ENCODE measurements around the gene SUGT1. TPM values are rescaled to one million over a fixed set of nuclear protein-coding genes. Genes with fewer than 3 reads are reported as not detected.

The SUGT1 gene
- total RNA-seq, 1 experiment from 2014 or later = 29.6 TPM

DNA sequence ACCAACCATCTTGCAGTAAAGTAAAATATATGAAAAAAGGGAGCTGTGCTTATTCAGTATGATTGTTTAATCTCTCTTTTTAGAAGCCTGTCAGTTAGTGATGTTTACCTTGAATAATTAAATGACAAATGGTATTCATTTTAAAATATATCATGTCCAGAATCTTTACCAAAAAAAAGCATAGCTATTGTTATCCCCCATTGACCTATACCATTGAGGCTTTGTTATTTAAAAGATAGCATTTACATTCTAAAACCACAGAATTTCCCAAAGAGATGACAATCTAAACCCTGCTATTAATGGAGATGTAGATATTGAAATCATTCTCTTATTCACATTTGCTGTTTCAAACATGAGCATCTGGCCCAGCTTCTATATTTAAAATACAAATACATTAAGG is 84.8 kb downstream of the SUGT1 start:
- DNase-seq (ENCODE audit: low spot score) = no peak

DNA sequence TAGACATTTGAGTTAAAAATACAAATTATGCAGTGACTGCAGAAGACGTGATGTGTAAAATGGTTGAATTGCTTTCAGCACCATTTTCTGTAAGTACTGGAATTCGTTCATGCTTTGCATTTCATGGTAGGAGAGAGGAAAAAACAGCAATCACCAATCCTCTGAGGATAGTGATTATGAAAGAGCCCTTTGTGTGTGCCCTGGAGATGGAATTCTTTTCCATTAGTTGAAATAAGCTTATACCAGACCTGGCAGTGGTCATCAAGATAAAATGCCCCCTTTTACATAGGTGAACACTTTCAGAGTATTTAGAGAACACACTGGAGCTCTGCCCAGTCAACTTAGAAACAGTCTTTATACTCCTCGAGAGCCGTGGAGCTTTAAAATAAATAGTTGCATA is 85.3 kb downstream of the SUGT1 start:
- no peak for DNase-seq (ENCODE audit: low spot score)

DNA sequence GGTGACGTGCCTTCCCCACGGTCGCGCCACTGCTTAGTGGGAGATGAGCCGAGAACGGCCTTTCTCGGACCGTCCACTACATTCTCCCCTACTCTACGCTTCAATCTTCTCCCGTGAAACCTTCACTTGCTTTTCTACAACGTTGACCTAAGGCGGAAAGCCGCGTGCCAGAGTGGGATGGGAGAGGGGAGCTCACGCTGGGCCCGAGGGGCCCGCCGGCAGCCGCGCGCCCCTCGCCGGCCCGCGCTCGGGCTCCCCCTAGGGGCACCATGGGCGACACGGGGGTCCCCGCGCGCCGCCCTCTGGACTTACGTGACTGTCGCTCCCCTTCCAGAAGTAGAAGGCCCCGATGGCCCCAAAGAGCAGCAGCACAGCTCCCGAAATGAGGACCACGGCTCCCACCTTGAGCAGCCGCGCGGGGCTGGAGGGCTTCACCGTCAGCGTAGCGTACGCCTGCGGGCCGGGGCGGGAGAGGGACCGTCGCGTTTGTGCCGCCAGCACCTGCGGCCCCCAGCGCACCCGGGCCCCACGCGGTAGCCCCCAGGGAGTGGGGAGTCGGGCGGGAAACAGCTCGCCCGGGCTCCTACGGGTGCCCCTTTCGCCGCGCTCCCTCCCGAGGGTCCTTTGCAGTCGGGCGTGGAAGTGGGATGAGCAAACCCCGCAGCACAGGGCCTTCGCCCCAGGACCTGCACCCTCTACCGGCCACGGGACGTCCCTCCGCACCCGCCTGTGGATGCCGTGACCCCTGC is 86.3 kb downstream of the SUGT1 start:
- DNase-seq (ENCODE audit: low spot score) = no peak

DNA sequence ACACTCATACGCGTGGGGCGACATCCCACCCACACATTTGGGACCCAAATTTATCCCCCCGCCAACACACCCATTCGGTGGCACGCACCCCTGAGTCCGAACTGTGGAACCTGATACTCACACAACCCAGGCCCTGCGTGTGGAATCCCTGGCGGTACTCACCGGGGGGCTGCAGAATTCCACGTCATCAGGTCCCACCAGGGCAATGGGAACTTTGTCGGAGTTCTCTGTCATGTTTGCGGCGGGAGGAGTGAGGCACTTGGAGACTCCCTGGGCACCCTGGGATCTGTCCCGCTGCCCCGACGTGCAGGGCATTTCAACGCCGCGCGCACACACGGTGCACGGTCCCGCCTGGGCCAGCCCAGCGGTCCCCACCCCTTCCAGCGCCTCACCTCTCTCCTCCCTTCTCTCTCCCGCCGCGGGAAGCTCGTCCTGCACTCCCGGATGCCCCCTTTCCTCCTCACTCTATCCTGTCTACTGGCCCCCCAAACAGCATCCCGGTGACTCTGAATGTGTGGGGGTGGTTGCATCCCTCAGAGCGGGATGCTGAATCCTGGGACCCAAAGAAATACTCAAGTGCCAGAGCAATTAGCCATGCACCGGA is 86.9 kb downstream of the SUGT1 start, which contains the start of gene CNMD:
TSS of gene CNMD (minus strand) at position 353 of the 604 bp plus-strand sequence. CDS start at position 234, 119 bp downstream.
- no peak for DNase-seq (ENCODE audit: low spot score)

- no peak for DNase-seq (ENCODE audit: low spot score)
Measured at GRCh38 chr13:52743569-52743968, 90.9 kb downstream of the SUGT1 start.

DNA sequence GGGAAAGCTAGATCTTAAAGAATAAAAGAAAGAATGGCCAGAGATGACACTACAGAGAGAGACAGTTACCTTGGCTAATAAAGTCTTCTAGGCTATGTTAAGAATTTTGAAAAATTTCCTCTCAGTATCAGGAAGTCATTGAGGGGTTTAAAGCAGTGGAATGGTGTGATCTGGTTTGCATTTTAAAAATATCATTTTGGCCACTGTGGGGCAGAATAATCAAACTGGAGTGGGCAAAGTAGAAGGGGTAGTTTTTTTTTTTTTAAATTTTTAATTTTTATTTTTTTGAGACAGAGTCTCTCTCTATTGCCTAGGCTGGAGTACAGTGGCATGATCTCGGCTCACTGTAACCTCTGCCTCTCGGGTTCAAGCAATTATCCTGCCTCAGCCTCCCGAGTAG is 91.4 kb downstream of the SUGT1 start:
- no peak for DNase-seq (ENCODE audit: low spot score)

GRCh38 chr13:52744842-52745375 is 92.3 kb downstream of the SUGT1 start:
- no peak for DNase-seq (ENCODE audit: low spot score)

- DNase-seq (ENCODE audit: low spot score) = no peak
Measured at GRCh38 chr13:52746141-52746540, 93.5 kb downstream of the SUGT1 start.

DNA sequence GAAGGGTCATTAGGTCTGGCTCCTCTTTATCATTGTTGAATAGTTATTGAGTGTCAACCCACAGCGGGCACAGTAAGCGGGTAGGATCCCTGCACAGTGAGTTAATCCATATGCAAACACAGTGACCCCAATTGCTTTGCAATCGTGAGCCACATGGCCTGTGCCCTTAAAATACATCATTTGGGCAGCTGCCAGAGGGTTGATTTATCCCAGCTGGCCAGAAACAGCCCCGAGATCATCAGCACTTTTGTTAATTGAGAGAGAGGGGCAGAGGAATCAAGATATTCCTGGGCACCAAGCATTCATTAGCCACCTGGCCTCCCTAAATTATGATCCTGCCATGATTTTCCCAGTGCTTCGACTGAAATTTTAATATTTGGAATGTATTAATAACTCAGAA is 96.8 kb downstream of the SUGT1 start:
- no peak for DNase-seq (ENCODE audit: low spot score)

Other genes with a start within 250 kb of the SUGT1 start
- 0.37 and 0.92 TPM in 2 replicates for gene THSD1, start 246.7 kb upstream of the SUGT1 start, total RNA-seq (2014; rRNA removed; shearing (Covaris generic))
- 30.6 and 32.8 TPM in 2 replicates for gene VPS36, start 202.2 kb upstream of the SUGT1 start, total RNA-seq (2014; rRNA removed; shearing (Covaris generic))
- gene CKAP2, start 197.4 kb upstream of the SUGT1 start, total RNA-seq (2014; rRNA removed; shearing (Covaris generic)) = 23.5 and 26.2 TPM in 2 replicates
- gene HNRNPA1L2, start 10.4 kb upstream of the SUGT1 start, total RNA-seq (2014; rRNA removed; shearing (Covaris generic)) = 1.1 and 2.4 TPM in 2 replicates
- not detected in 2 replicates for gene CNMD, start 87.0 kb downstream of the SUGT1 start, total RNA-seq (2014; rRNA removed; shearing (Covaris generic))
- not detected in 2 replicates for gene PCDH8, start 195.8 kb downstream of the SUGT1 start, total RNA-seq (2014; rRNA removed; shearing (Covaris generic))

All from HT-29 (cell line).